HS-5 (cell line): ENCODE data around the gene BCAS4.
"Not testable (repeated sequence)": the region's sequence is repeated elsewhere in the genome, so short reads cannot be mapped to it uniquely, and the experiment has no call there.

Experiments
- DNase-seq: peaks from one replicate; pipeline ENCODE4 v3.0.0-alpha.2; 2012; ENCODE audit warnings: low read depth

Gene BCAS4

GRCh38 chr20:50771419-50772080 is 23.3 kb upstream of the BCAS4 start:
- not testable (repeated sequence) for DNase-seq

GRCh38 chr20:50772420-50773185 is 22.3 kb upstream of the BCAS4 start:
- DNase-seq = no peak

GRCh38 chr20:50774515-50774914 is 20.3 kb upstream of the BCAS4 start:
- no peak for DNase-seq

GRCh38 chr20:50776122-50776817 is 18.6 kb upstream of the BCAS4 start:
- no peak for DNase-seq

- DNase-seq = no peak
Observed at GRCh38 chr20:50777373-50777772, 17.5 kb upstream of the BCAS4 start.

GRCh38 chr20:50778994-50779393 is 15.9 kb upstream of the BCAS4 start:
- DNase-seq = not testable (repeated sequence)

- no peak for DNase-seq
Observed at GRCh38 chr20:50783390-50783789, 11.5 kb upstream of the BCAS4 start.

- no peak for DNase-seq
Observed at GRCh38 chr20:50783903-50784302, 11.0 kb upstream of the BCAS4 start.

- DNase-seq = no peak
Observed at GRCh38 chr20:50784464-50784863, 10.4 kb upstream of the BCAS4 start.

GRCh38 chr20:50786703-50787102 is 8.2 kb upstream of the BCAS4 start:
- no peak for DNase-seq

GRCh38 chr20:50787181-50787580 is 7.7 kb upstream of the BCAS4 start:
- no peak for DNase-seq

GRCh38 chr20:50788045-50788991 is 6.5 kb upstream of the BCAS4 start:
- DNase-seq = peak; percentile 75

GRCh38 chr20:50789968-50790650 is 4.8 kb upstream of the BCAS4 start:
- no peak for DNase-seq

- DNase-seq = peak; percentile 99
Observed at GRCh38 chr20:50790651-50791277, 4.1 kb upstream of the BCAS4 start.

- no peak for DNase-seq
Observed at GRCh38 chr20:50792708-50793574, 1.9 kb upstream of the BCAS4 start.

GRCh38 chr20:50793575-50794016 is 1.3 kb upstream of the BCAS4 start:
- not testable (repeated sequence) for DNase-seq

- DNase-seq = no peak
Observed at GRCh38 chr20:50794181-50794845, 548 bp upstream of the BCAS4 start.

- no peak for DNase-seq
Observed at GRCh38 chr20:50797142-50797541, 2.3 kb downstream of the BCAS4 start.

- DNase-seq = no peak
Observed at GRCh38 chr20:50798650-50799049, 3.8 kb downstream of the BCAS4 start.
